HepG2 (cell line): Measurements from ENCODE around the gene ZNF491. TPM values are rescaled to one million over a fixed set of nuclear protein-coding genes. Genes with fewer than 3 reads are reported as not detected.

ENCODE experiments used
- ATF1 ChIP-seq: IDR thresholded peaks from 2 replicates; pipeline ENCODE4 v1.6.1; 2016; ENCODE audit warnings: mild to moderate bottlenecking, control low read depth
- CREM ChIP-seq, 2 experiments: sonication (generic) in 1 of 2; formaldehyde crosslinking in 1 of 2; IDR thresholded peaks; 2 replicates each; pipeline versions ENCODE4 v1.4.0 to v1.6.1; 2016 to 2020; ENCODE audit warnings: antibody characterized with exemption in 1 of 2, mild to moderate bottlenecking in 1 of 2, missing genetic modification reagents in 1 of 2
- ESRRA ChIP-seq: sonication (generic); formaldehyde crosslinking; IDR thresholded peaks from 2 replicates; pipeline ENCODE4 v1.5.1; 2020; ENCODE audit warnings: mild to moderate bottlenecking, low read depth, missing genetic modification reagents
- IKZF5 ChIP-seq: IDR thresholded peaks from 2 replicates; pipeline ENCODE4 v1.6.1; 2018; ENCODE audit warnings: missing genetic modification reagents, mild to moderate bottlenecking, missing compliant biosample characterization
- IRX3 ChIP-seq: sonication (generic); formaldehyde crosslinking; IDR thresholded peaks from 2 replicates; pipeline ENCODE4 v1.8.1; 2023; ENCODE audit warnings: mild to moderate bottlenecking, low read depth, missing genetic modification reagents, borderline replicate concordance
- MTF1 ChIP-seq: sonication (generic); formaldehyde crosslinking; IDR thresholded peaks from 2 replicates; pipeline ENCODE4 v1.5.0; 2020; ENCODE audit warnings: missing genetic modification reagents
- NRL ChIP-seq: sonication (generic); formaldehyde crosslinking; IDR thresholded peaks from 2 replicates; pipeline ENCODE4 v1.5.0; 2020; ENCODE audit warnings: missing genetic modification reagents, mild to moderate bottlenecking, moderate library complexity, borderline replicate concordance
- SIN3A ChIP-seq: IDR thresholded peaks from 2 replicates; pipeline ENCODE4 v1.6.1; 2011; ENCODE audit warnings: low read depth, mild to moderate bottlenecking, control low read depth, low read length, borderline replicate concordance
- TFE3 ChIP-seq: IDR thresholded peaks from 2 replicates; pipeline ENCODE4 v1.6.1; 2016
- XRCC5 ChIP-seq: fragments of 200-400 bp; formaldehyde crosslinking; optimal IDR thresholded peaks from 2 replicates; pipeline ENCODE3; 2017; ENCODE audit warnings: mild to moderate bottlenecking, low read length
- ZNF670 ChIP-seq: sonication (generic); formaldehyde crosslinking; IDR thresholded peaks from 2 replicates; pipeline ENCODE4 v1.8.0; 2022; ENCODE audit warnings: mild to moderate bottlenecking, missing genetic modification reagents, borderline replicate concordance
- ZNF781 ChIP-seq: sonication (generic); formaldehyde crosslinking; IDR thresholded peaks from 2 replicates; pipeline ENCODE4 v1.5.1; 2020; ENCODE audit warnings: borderline replicate concordance, mild to moderate bottlenecking, missing genetic modification reagents; ENCODE audit errors: not compliant biosample characterization
- polyA plus RNA-seq, 8 experiments: library from polyadenylated mRNA; depleted of rRNA in 3 of 8; stranded (reverse) in 7 of 8; unstranded in 1 of 8; fragments of >200 nt; fragmentation: Illumina TruSeq in 4 of 8; extraction: Trizol in 4 of 8; gene quantifications; 2 replicates each; pipeline versions ENCODE4 v1.2.1 to v1.2.3, GENCODE V29; 2011 to 2016; ENCODE audit warnings: low read depth in 4 of 8, missing spikeins in 1 of 8, mixed read lengths in 1 of 8; ENCODE audit not compliant: insufficient read depth in 1 of 8
- total RNA-seq, 5 experiments: library from RNA; depleted of rRNA; stranded (reverse); fragments of >200 nt; fragmentation: Illumina TruSeq; extraction: Trizol; gene quantifications; 2 replicates each; pipeline ENCODE4 v1.2.3, GENCODE V29; 2016; ENCODE audit warnings: low read depth in 1 of 5
- TF ChIP-seq, protein P1 (sequence below): sonication (generic); formaldehyde crosslinking; IDR thresholded peaks from 2 replicates; pipeline ENCODE4 v1.4.0; 2020; ENCODE audit warnings: mild to moderate bottlenecking, missing genetic modification reagents
- TF ChIP-seq, protein P2 (sequence below): sonication (generic); formaldehyde crosslinking; IDR thresholded peaks from 2 replicates; pipeline ENCODE4 v1.4.0; 2020; ENCODE audit warnings: mild to moderate bottlenecking, low read depth, missing genetic modification reagents
- TF ChIP-seq, protein P3 (sequence below): sonication (generic); formaldehyde crosslinking; IDR thresholded peaks from 2 replicates; pipeline ENCODE4 v1.8.1; 2022; ENCODE audit warnings: low read depth, mild to moderate bottlenecking, missing genetic modification reagents
- TF ChIP-seq, protein P4 (sequence below): sonication (generic); formaldehyde crosslinking; IDR thresholded peaks from 2 replicates; pipeline ENCODE4 v1.4.0; 2020; ENCODE audit warnings: mild to moderate bottlenecking, missing genetic modification reagents

ZNF491 gene
- total and polyA plus RNA-seq, 2 of the 13 experiments (the other 11 are each of a cell fraction or from before 2014, with no cell fraction given), result 0.57 to 2.2 TPM

- TF ChIP-seq, protein P1, sequence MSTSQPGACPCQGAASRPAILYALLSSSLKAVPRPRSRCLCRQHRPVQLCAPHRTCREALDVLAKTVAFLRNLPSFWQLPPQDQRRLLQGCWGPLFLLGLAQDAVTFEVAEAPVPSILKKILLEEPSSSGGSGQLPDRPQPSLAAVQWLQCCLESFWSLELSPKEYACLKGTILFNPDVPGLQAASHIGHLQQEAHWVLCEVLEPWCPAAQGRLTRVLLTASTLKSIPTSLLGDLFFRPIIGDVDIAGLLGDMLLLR, result no peak
- peak; percentile 63; the same call in 1 of the 2 replicates for TF ChIP-seq TFE3 (CRISPR knock-in tag)
- TF ChIP-seq NRL (CRISPR knock-in tag), result no peak; the same call in 1 of the 2 replicates
- TF ChIP-seq IKZF5 (CRISPR knock-in tag), result no peak; the same call in none of the 2 replicates
- no peak for TF ChIP-seq ATF1 (CRISPR knock-in tag)
- TF ChIP-seq SIN3A, result peak; percentile 86
- TF ChIP-seq, protein P2, sequence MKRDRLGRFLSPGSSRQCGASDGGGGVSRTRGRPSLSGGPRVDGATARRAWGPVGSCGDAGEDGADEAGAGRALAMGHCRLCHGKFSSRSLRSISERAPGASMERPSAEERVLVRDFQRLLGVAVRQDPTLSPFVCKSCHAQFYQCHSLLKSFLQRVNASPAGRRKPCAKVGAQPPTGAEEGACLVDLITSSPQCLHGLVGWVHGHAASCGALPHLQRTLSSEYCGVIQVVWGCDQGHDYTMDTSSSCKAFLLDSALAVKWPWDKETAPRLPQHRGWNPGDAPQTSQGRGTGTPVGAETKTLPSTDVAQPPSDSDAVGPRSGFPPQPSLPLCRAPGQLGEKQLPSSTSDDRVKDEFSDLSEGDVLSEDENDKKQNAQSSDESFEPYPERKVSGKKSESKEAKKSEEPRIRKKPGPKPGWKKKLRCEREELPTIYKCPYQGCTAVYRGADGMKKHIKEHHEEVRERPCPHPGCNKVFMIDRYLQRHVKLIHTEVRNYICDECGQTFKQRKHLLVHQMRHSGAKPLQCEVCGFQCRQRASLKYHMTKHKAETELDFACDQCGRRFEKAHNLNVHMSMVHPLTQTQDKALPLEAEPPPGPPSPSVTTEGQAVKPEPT (CRISPR knock-in tag), result no peak; the same call in 1 of the 2 replicates
- TF ChIP-seq ZNF670 (CRISPR knock-in tag), result no peak
- TF ChIP-seq XRCC5, result peak; percentile 32
- TF ChIP-seq ZNF781 (CRISPR knock-in tag), result no peak
- TF ChIP-seq MTF1 (CRISPR knock-in tag), result no peak
- TF ChIP-seq, protein P3, sequence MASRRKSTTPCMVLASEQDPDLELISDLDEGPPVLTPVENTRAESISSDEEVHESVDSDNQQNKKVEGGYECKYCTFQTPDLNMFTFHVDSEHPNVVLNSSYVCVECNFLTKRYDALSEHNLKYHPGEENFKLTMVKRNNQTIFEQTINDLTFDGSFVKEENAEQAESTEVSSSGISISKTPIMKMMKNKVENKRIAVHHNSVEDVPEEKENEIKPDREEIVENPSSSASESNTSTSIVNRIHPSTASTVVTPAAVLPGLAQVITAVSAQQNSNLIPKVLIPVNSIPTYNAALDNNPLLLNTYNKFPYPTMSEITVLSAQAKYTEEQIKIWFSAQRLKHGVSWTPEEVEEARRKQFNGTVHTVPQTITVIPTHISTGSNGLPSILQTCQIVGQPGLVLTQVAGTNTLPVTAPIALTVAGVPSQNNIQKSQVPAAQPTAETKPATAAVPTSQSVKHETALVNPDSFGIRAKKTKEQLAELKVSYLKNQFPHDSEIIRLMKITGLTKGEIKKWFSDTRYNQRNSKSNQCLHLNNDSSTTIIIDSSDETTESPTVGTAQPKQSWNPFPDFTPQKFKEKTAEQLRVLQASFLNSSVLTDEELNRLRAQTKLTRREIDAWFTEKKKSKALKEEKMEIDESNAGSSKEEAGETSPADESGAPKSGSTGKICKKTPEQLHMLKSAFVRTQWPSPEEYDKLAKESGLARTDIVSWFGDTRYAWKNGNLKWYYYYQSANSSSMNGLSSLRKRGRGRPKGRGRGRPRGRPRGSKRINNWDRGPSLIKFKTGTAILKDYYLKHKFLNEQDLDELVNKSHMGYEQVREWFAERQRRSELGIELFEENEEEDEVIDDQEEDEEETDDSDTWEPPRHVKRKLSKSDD (CRISPR knock-in tag), result no peak; the same call in 1 of the 2 replicates
- TF ChIP-seq, protein P4, sequence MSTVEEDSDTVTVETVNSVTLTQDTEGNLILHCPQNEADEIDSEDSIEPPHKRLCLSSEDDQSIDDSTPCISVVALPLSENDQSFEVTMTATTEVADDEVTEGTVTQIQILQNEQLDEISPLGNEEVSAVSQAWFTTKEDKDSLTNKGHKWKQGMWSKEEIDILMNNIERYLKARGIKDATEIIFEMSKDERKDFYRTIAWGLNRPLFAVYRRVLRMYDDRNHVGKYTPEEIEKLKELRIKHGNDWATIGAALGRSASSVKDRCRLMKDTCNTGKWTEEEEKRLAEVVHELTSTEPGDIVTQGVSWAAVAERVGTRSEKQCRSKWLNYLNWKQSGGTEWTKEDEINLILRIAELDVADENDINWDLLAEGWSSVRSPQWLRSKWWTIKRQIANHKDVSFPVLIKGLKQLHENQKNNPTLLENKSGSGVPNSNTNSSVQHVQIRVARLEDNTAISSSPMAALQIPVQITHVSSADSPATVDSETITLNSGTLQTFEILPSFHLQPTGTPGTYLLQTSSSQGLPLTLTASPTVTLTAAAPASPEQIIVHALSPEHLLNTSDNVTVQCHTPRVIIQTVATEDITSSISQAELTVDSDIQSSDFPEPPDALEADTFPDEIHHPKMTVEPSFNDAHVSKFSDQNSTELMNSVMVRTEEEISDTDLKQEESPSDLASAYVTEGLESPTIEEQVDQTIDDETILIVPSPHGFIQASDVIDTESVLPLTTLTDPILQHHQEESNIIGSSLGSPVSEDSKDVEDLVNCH, result no peak
- no peak for TF ChIP-seq CREM (IDR thresholded peaks at IDR 0.05)
- TF ChIP-seq CREM (CRISPR knock-in tag; IDR thresholded peaks at IDR 0.05), result no peak
- TF ChIP-seq IRX3 (CRISPR knock-in tag), result 0 out of 2 replicates have a peak, but pooled peaks have one; percentile 44
- TF ChIP-seq ESRRA (CRISPR knock-in tag), result 0 out of 2 replicates have a peak, but pooled peaks have one; percentile 15
These were observed 31.4 kb upstream of the ZNF491 start, which contains the start of gene ZNF441 (continued) for GRCh38 chr19:11766597-11767591.
